ENCODE data around the gene NGEF. TPM values are rescaled to one million over a fixed set of nuclear protein-coding genes. Genes with fewer than 3 reads are reported as not detected.

NGEF gene
- total RNA-seq, 2 donors from 2014 or later, result 0.81 to 3.6 TPM

GRCh38 chr2:233025706-233026105 is 12.7 kb upstream of the NGEF start:
- ATAC-seq (ENCODE audit: insufficient number of reproducible peaks, low FRiP score, low read depth) (no peak), DNase-seq (ENCODE audit: low spot score) (no peak)
- no peaks in the 10 kb centered on the region for H3K27me3 ChIP-seq (replicated peaks; ENCODE audit: insufficient read depth)
- no peak overlapping the region for H3K4me3 ChIP-seq
- no peaks in the 10 kb centered on the region for H3K9me3 ChIP-seq
- no peak overlapping the region for H3K27ac ChIP-seq
- peaks cover 3 to 14% of the 10 kb centered on the region in 2 donors for H3K4me1 ChIP-seq (ENCODE audit: control insufficient read depth in 1 of 2, low read depth in 2 of 2)
- no peak for TF ChIP-seq CTCF (IDR thresholded peaks at IDR 0.05)
- H3K36me3 ChIP-seq, result no peaks in the 10 kb centered on the region

DNA sequence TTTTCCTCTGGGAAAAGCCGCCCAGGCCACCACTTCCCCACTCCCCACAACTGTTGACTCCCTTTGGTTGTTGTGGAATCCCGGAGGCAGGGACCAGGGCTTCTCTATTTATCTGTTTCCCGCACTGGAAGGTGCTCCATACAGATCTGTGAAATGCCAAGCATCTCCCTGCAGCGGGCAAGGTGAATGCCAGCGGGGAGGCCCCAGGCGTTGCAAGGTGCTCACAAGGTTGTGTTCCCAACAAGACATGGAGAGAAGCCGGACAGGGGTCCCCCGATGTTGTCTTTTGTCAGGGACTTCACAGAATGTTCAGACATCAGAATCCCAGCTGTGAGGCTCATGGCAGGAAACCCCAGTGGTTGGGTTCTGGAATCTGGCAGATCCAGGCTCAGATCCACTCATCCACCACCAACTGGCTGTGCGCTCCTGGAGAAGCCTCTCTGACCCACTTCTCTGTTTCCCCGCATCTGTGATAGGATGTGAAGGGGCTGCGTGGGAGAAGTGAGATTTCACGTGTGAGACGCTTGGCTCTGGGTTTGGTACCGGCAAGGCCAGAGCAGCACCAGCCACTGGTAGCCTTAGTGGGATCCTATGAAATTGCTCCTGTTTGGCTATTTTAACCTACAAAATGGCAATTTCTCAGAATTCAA is 10.8 kb upstream of the NGEF start:
- DNase-seq (ENCODE audit: low spot score) (no peak), ATAC-seq (ENCODE audit: insufficient number of reproducible peaks, low FRiP score, low read depth) (no peak)
- no peak for TF ChIP-seq CTCF (IDR thresholded peaks at IDR 0.05)
- Histone ChIP-seq H3K4me3 (no peak overlapping the region), H3K36me3 (no peaks in the 10 kb centered on the region), H3K9me3 (no peaks in the 10 kb centered on the region), H3K4me1 (ENCODE audit: control insufficient read depth in 1 of 2, low read depth in 2 of 2) (peaks cover 3 to 14% of the 10 kb centered on the region in 2 donors), H3K27ac (no peak overlapping the region), H3K27me3 (replicated peaks; ENCODE audit: insufficient read depth) (no peaks in the 10 kb centered on the region)

DNA sequence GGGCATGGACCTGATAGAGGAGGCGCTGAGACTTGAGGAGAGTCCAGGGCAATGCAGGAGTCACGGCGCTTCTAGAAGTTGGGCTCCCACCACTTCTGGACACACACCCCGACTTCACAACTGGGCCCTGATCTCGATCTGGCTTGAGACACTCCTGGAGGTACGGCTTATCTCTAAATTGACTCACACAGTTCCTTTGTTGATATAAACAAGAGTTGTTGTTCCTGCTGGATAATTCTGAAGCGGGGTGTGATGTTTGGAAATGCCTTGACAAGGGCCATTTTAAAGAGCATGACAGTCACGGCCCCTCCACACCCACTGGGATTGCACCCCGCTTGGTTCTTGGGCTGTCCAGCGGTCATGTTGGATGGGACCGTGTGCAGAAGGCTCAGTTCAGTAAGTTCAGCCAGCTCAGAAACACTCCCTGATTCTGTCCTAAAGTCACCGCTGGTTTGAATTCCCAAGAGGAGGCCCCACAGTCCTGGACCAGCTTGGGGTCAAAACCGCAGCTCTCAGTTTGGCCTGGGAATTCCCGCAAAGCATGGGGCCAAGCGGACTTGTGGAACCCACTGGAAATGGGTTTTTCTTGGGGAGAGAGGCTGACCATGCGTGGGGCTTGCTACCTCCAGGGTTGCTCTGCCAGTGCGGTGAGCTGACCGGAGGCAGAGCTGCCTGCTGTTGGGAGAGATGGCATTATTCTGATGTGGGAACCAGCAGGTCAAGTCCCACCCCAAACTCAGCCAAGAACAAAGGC is 10.1 kb upstream of the NGEF start:
- no peaks in the 10 kb centered on the region for H3K27me3 ChIP-seq (replicated peaks; ENCODE audit: insufficient read depth)
- H3K9me3 ChIP-seq, result no peaks in the 10 kb centered on the region
- H3K4me3 ChIP-seq, result no peak overlapping the region
- DNase-seq (ENCODE audit: low spot score), result no peak
- peaks cover 3 to 14% of the 10 kb centered on the region in 2 donors for H3K4me1 ChIP-seq (ENCODE audit: control insufficient read depth in 1 of 2, low read depth in 2 of 2)
- no peak for ATAC-seq (ENCODE audit: insufficient number of reproducible peaks, low FRiP score, low read depth)
- H3K27ac ChIP-seq, result no peak overlapping the region
- no peaks in the 10 kb centered on the region for H3K36me3 ChIP-seq
- TF ChIP-seq CTCF (IDR thresholded peaks at IDR 0.05), result no peak

- Histone ChIP-seq H3K4me3 (no peak overlapping the region), H3K27ac (no peak overlapping the region), H3K9me3 (no peaks in the 10 kb centered on the region), H3K4me1 (ENCODE audit: control insufficient read depth in 1 of 2, low read depth in 2 of 2) (peaks cover 3 to 14% of the 10 kb centered on the region in 2 donors), H3K27me3 (replicated peaks; ENCODE audit: insufficient read depth) (no peaks in the 10 kb centered on the region), H3K36me3 (no peaks in the 10 kb centered on the region)
- DNase-seq (ENCODE audit: low spot score) (no peak), ATAC-seq (ENCODE audit: insufficient number of reproducible peaks, low FRiP score, low read depth) (no peak)
- TF ChIP-seq CTCF (IDR thresholded peaks at IDR 0.05), result no peak
Measured at GRCh38 chr2:233022561-233022960, 9.5 kb upstream of the NGEF start.

DNA sequence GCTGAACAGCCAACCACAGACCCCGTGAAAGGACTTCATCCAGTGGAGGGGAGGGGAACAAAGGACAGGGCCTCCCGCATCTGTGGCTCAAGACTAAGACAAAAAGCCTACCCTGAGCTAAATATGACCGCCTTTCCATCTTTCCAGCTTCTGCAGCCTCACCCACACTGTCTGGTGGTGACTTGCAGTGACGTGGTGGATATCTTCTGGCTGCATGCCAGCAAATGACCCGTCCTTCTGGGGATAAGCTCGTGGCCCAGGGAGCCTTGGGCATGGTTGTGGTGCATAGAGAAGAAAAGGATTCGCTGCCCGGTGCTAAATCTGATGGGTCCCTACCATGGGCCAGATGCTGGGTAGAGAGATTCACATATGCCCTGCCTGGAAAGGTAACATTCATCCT is 8.7 kb upstream of the NGEF start:
- peaks cover 3 to 13% of the 10 kb centered on the region in 2 donors for H3K4me1 ChIP-seq (ENCODE audit: control insufficient read depth in 1 of 2, low read depth in 2 of 2)
- no peak overlapping the region for H3K27ac ChIP-seq
- ATAC-seq (ENCODE audit: insufficient number of reproducible peaks, low FRiP score, low read depth) (no peak), DNase-seq (ENCODE audit: low spot score) (no peak)
- H3K4me3 ChIP-seq, result no peak overlapping the region
- H3K36me3 ChIP-seq, result no peaks in the 10 kb centered on the region
- H3K9me3 ChIP-seq, result no peaks in the 10 kb centered on the region
- no peaks in the 10 kb centered on the region for H3K27me3 ChIP-seq (replicated peaks; ENCODE audit: insufficient read depth)
- TF ChIP-seq CTCF (IDR thresholded peaks at IDR 0.05), result no peak

Measured in thoracic aorta (tissue), 2 donors.